H1 (cell line): ENCODE measurements around the gene RAB1B. TPM values are rescaled to one million over a fixed set of nuclear protein-coding genes. Genes with fewer than 3 reads are reported as not detected.

Source experiments
- CTCF ChIA-PET: fragments of 300-600 bp; sonication (Branson Sonifier 250); formaldehyde crosslinking; loops from one replicate; lab custom pipeline; 2021; ENCODE audit not compliant: partially characterized antibody; lab: Charles Lee
- POLR2A ChIA-PET: fragments of 300-600 bp; sonication (Branson Sonifier 250); formaldehyde crosslinking; loops from one replicate; lab custom pipeline; 2021; ENCODE audit warnings: inconsistent platforms; ENCODE audit not compliant: partially characterized antibody; lab: Charles Lee
- DNase-seq, 2 experiments: peaks; one replicate each; pipeline versions ENCODE4 v3.0.0 to v3.0.0-alpha.2; 2010 to 2022; ENCODE audit warnings: low spot score in 2 of 2, low read depth in 1 of 2, mixed read lengths in 1 of 2
- FAIRE-seq: peaks from 2 replicates; lab custom pipeline; 2011; peaks lifted over from hg19 to GRCh38; lab: Jason Lieb, UNC
- H2AFZ ChIP-seq: 2 replicates; pipeline ENCODE4 v1.8.1; 2012; ENCODE audit warnings: low read length, inconsistent platforms
- H2AK5ac ChIP-seq: 2 replicates; pipeline ENCODE4 v1.6.1; 2013; ENCODE audit warnings: low read depth, low read length
- H2BK120ac ChIP-seq: replicated peaks from 2 replicates; pipeline ENCODE3; 2013; ENCODE audit warnings: low read depth, low read length, inconsistent platforms
- H2BK12ac ChIP-seq: 2 replicates; pipeline ENCODE4 v1.6.1; 2013; ENCODE audit warnings: low read depth, low read length
- H2BK15ac ChIP-seq: 2 replicates; pipeline ENCODE4 v1.6.1; 2013; ENCODE audit warnings: low read length
- H2BK20ac ChIP-seq: 2 replicates; pipeline ENCODE4 v1.6.1; 2013; ENCODE audit warnings: low read length
- H2BK5ac ChIP-seq: 2 replicates; pipeline ENCODE4 v1.6.1; 2013; ENCODE audit warnings: low read depth, low read length
- H3K14ac ChIP-seq: 2 replicates; pipeline ENCODE4 v1.6.1; 2013; ENCODE audit warnings: inconsistent platforms; ENCODE audit not compliant: insufficient read length
- H3K18ac ChIP-seq: 2 replicates; pipeline ENCODE4 v1.6.1; 2013; ENCODE audit warnings: low read length; ENCODE audit errors: extremely low read depth
- H3K23ac ChIP-seq: 2 replicates; pipeline ENCODE4 v1.6.1; 2013; ENCODE audit warnings: inconsistent platforms; ENCODE audit not compliant: insufficient read length
- H3K23me2 ChIP-seq: 2 replicates; pipeline ENCODE4 v1.6.1; 2013; ENCODE audit warnings: low read depth, low read length
- H3K27ac ChIP-seq: 2 replicates; pipeline ENCODE4 v1.6.1; 2011; ENCODE audit warnings: low read depth, low read length, inconsistent platforms
- H3K27me3 ChIP-seq, 4 experiments: replicated peaks in 1 of 4; 1 replicate in 1 of 4; 2 replicates in 3 of 4; pipeline versions ENCODE4 v1.6.1 to v1.8.1; 2011 to 2013; ENCODE audit warnings: low read length in 3 of 4, mild to moderate bottlenecking in 3 of 4, inconsistent platforms in 2 of 4, mixed read lengths in 2 of 4, moderate library complexity in 1 of 4; ENCODE audit not compliant: control insufficient read depth in 3 of 4, insufficient read depth in 3 of 4; ENCODE audit errors: extremely low read depth in 1 of 4
- H3K36me3 ChIP-seq, 4 experiments: 2 replicates each; pipeline versions ENCODE4 v1.6.1 to v1.8.1; 2011 to 2013; ENCODE audit warnings: mild to moderate bottlenecking in 4 of 4, low read length in 3 of 4, moderate library complexity in 2 of 4, control low read depth in 1 of 4, inconsistent platforms in 1 of 4; ENCODE audit not compliant: insufficient read depth in 4 of 4, control insufficient read depth in 2 of 4
- H3K4ac ChIP-seq: replicated peaks from 2 replicates; pipeline ENCODE3; 2013; ENCODE audit warnings: low read length, low read depth, mixed read lengths, inconsistent platforms; ENCODE audit not compliant: insufficient read length
- H3K4me1 ChIP-seq, 4 experiments: replicated peaks in 1 of 4; 1 replicate in 1 of 4; 2 replicates in 3 of 4; pipeline versions ENCODE4 v1.6.1 to v1.8.1; 2011 to 2013; ENCODE audit warnings: low read length in 3 of 4, inconsistent platforms in 2 of 4, mixed read lengths in 1 of 4; ENCODE audit not compliant: insufficient read depth in 4 of 4, control insufficient read depth in 3 of 4
- H3K4me2 ChIP-seq, 2 experiments: 2 replicates each; pipeline versions ENCODE4 v1.6.1 to v1.8.1; 2011 to 2013; ENCODE audit warnings: low read depth in 2 of 2, low read length in 2 of 2, control low read depth in 1 of 2, inconsistent platforms in 1 of 2, mild to moderate bottlenecking in 1 of 2; ENCODE audit not compliant: insufficient read depth in 1 of 2
- H3K4me3 ChIP-seq, 4 experiments: fragments of 200-600, 300-600 bp in 1 of 4; sonication (generic), shearing (Covaris generic), sonication (Bioruptor Twin) in 1 of 4; 2 replicates each; pipeline versions ENCODE4 v1.5.1 to v1.8.1; 2011 to 2016; ENCODE audit warnings: low read length in 4 of 4, low read depth in 3 of 4, control low read depth in 2 of 4, inconsistent platforms in 2 of 4, mild to moderate bottlenecking in 2 of 4, mixed read lengths in 1 of 4, moderate library complexity in 1 of 4; ENCODE audit not compliant: insufficient read depth in 2 of 4; ENCODE audit errors: extremely low read depth in 1 of 4
- H3K56ac ChIP-seq: replicated peaks from 2 replicates; pipeline ENCODE3; 2013; ENCODE audit warnings: low read depth, mild to moderate bottlenecking, mixed read lengths, low read length, inconsistent platforms; ENCODE audit not compliant: insufficient read length
- H3K79me1 ChIP-seq: 2 replicates; pipeline ENCODE4 v1.6.1; 2013; ENCODE audit warnings: low read depth, low read length, control low read depth
- H3K79me2 ChIP-seq, 2 experiments: 2 replicates each; pipeline versions ENCODE4 v1.6.1 to v1.8.1; 2012 to 2013; ENCODE audit warnings: low read length in 2 of 2, mild to moderate bottlenecking in 2 of 2, inconsistent platforms in 1 of 2; ENCODE audit not compliant: insufficient read depth in 2 of 2, control insufficient read depth in 1 of 2
- H3K9ac ChIP-seq, 4 experiments: replicated peaks in 1 of 4; 1 replicate in 1 of 4; 2 replicates in 3 of 4; pipeline versions ENCODE4 v1.6.1 to v1.8.1; 2011 to 2013; ENCODE audit warnings: low read depth in 3 of 4, low read length in 3 of 4, control low read depth in 2 of 4, mild to moderate bottlenecking in 2 of 4, moderate library complexity in 2 of 4, inconsistent platforms in 1 of 4; ENCODE audit errors: extremely low read depth in 1 of 4
- H3K9me3 ChIP-seq, 2 experiments: 2 replicates each; pipeline versions ENCODE4 v1.6.1 to v1.8.1; 2012 to 2013; ENCODE audit warnings: mild to moderate bottlenecking in 2 of 2, moderate library complexity in 2 of 2, control low read depth in 1 of 2, inconsistent platforms in 1 of 2, low read depth in 1 of 2, low read length in 1 of 2, mixed read lengths in 1 of 2; ENCODE audit not compliant: insufficient read depth in 2 of 2
- H4K20me1 ChIP-seq, 2 experiments: replicated peaks in 1 of 2; 2 replicates each; pipeline versions ENCODE3 to v1.8.1; 2011 to 2013; ENCODE audit warnings: inconsistent platforms in 2 of 2, low read length in 2 of 2, mild to moderate bottlenecking in 1 of 2; ENCODE audit not compliant: insufficient read depth in 2 of 2, control insufficient read depth in 1 of 2
- H4K5ac ChIP-seq: 2 replicates; pipeline ENCODE4 v1.6.1; 2013; ENCODE audit warnings: low read length, low read depth, mixed read lengths, inconsistent platforms; ENCODE audit not compliant: insufficient read length
- H4K8ac ChIP-seq: 2 replicates; pipeline ENCODE4 v1.8.0; 2013; ENCODE audit warnings: mild to moderate bottlenecking, moderate library complexity, low read length, inconsistent platforms; ENCODE audit not compliant: insufficient read depth; ENCODE audit errors: extremely low read depth
- H4K91ac ChIP-seq: replicated peaks from 2 replicates; pipeline ENCODE3; 2013; ENCODE audit warnings: low read length, mixed read lengths, inconsistent platforms; ENCODE audit not compliant: insufficient read length
- CBX8 ChIP-seq: fragments of 300-800, 300-1000 bp; sonication (generic); IDR thresholded peaks from 2 replicates; pipeline ENCODE4 v1.7.1; 2016; ENCODE audit warnings: low read depth, low read length, borderline replicate concordance
- GTF2F1 ChIP-seq: IDR thresholded peaks from 2 replicates; pipeline ENCODE4 v1.6.1; 2012; ENCODE audit warnings: low read depth, low read length, improper control_type of control experiment, borderline replicate concordance
- JUN ChIP-seq: IDR thresholded peaks from 2 replicates; pipeline ENCODE4 v1.6.1; 2011; ENCODE audit warnings: low read depth, mild to moderate bottlenecking, improper control_type of control experiment, low read length
- KDM5A ChIP-seq: fragments of 200-600 bp; IDR thresholded peaks from 2 replicates; pipeline ENCODE4 v1.7.1; 2012; ENCODE audit warnings: mild to moderate bottlenecking, low read length, inconsistent platforms, mixed read lengths
- POLR2AphosphoS5 ChIP-seq: IDR thresholded peaks from 2 replicates; pipeline ENCODE4 v1.6.1; 2011; ENCODE audit warnings: low read depth, low read length
- SIRT6 ChIP-seq: IDR thresholded peaks from one replicate; pipeline ENCODE4 v1.7.1; 2012; ENCODE audit warnings: low read length, inconsistent platforms
- SRF ChIP-seq: IDR thresholded peaks from 2 replicates; pipeline ENCODE4 v1.6.1; 2011; ENCODE audit warnings: mild to moderate bottlenecking, low read depth, low read length, moderate library complexity
- TAF7 ChIP-seq: optimal IDR thresholded peaks from 2 replicates; pipeline ENCODE3; 2011; ENCODE audit warnings: low read depth, mild to moderate bottlenecking, inconsistent platforms, low read length, moderate library complexity, borderline replicate concordance
- WGBS, 2 experiments: shearing (Covaris generic) in 1 of 2; methylation state at CpG; one replicate each; pipeline versions ENCODE4 v1.1.6 to v1.1.7; 2013 to 2015; ENCODE audit warnings: low lambda C conversion rate in 2 of 2, mixed read lengths in 2 of 2, inconsistent platforms in 1 of 2, low coverage in 1 of 2, missing lambda C conversion rate in 1 of 2; ENCODE audit not compliant: insufficient replicate concordance in 2 of 2, insufficient coverage in 1 of 2, insufficient read length in 1 of 2; ENCODE audit errors: extremely low coverage in 1 of 2, missing lambda C conversion rate in 1 of 2; 5-methylcytosine and 5-hydroxymethylcytosine counted together
- polyA plus RNA-seq, 7 experiments: library from polyadenylated mRNA; depleted of rRNA in 3 of 7; stranded (reverse) in 5 of 7; unstranded in 2 of 7; fragments of >200 nt in 5 of 7; fragments of 200-250 nt in 2 of 7; gene quantifications; 1 replicate in 5 of 7; 2 replicates in 1 of 7; 4 replicates in 1 of 7; pipeline versions ENCODE4 v1.2.1 to v1.2.3, GENCODE V29; 2011 to 2013; ENCODE audit warnings: missing spikeins in 2 of 7, mixed read lengths in 2 of 7
- total RNA-seq: library from RNA; stranded (reverse); fragmentation: NEBNext Ultra II Directional; extraction: Animal tissue kit (Norgen Biotek cat#: 25700); gene quantifications from 2 replicates; pipeline ENCODE4 v1.2.1, GENCODE V29; 2021
- TF ChIP-seq, protein P1 (sequence below), 3 experiments: IDR thresholded peaks; 1 replicate in 2 of 3; 2 replicates in 1 of 3; pipeline versions ENCODE4 v1.5.1 to v1.6.1; 2011; ENCODE audit warnings: low read length in 3 of 3, mild to moderate bottlenecking in 3 of 3, inconsistent platforms in 2 of 3, low read depth in 1 of 3, moderate library complexity in 1 of 3; ENCODE audit not compliant: insufficient read depth in 1 of 3; ENCODE audit errors: control extremely low read depth in 1 of 3
- TF ChIP-seq, protein P2 (sequence below): IDR thresholded peaks from 2 replicates; pipeline ENCODE4 v1.6.1; 2011; ENCODE audit warnings: low read length, improper control_type of control experiment

RAB1B gene
- total and polyA plus RNA-seq, 2 of the 8 experiments (the other 6 are each of a cell fraction or from before 2014, with no cell fraction given) = 100 to 217 TPM

DNA sequence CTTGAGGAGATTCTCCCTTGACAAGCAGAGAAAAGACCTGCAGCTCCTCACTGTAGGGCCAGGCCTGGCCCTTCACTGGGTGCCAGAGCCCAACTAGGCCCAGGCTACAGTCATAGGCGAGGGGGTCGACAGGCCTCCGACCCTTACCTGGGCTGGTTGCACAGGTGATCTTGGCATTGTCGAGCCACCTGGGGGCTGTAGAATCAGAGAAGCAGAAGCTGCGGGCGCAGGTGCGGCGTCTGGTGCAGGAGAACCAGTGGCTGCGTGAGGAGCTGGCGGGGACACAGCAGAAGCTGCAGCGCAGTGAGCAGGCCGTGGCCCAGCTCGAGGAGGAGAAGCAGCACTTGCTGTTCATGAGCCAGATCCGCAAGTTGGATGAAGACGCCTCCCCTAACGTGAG lies 6.9 kb upstream of the RAB1B start:
- Histone ChIP-seq H2BK120ac (no peak overlapping the region), H3K9ac (no peak overlapping the region), H3K4me3 (no peak overlapping the region), H3K56ac (no peak overlapping the region), H3K27ac (no peak overlapping the region), H3K4me1 (peaks cover 0 to 5% (median 3%) of the 10 kb centered on the region in 4 experiments; a peak in 5 of 7 replicates), H2BK12ac (no peak overlapping the region), H3K9me3 (no peaks in the 10 kb centered on the region), H4K8ac (no peak overlapping the region), H4K5ac (no peak overlapping the region), H2AFZ (no peak overlapping the region), H2BK20ac (no peak overlapping the region), H3K79me2 (peaks cover 0 to 5% of the 10 kb centered on the region in 2 experiments; a peak in 1 of 4 replicates), H3K18ac (no peak overlapping the region), H3K4me2 (no peak overlapping the region), H3K23ac (no peak overlapping the region), H3K14ac (no peak overlapping the region), H4K20me1 (peaks cover 10 to 29% of the 10 kb centered on the region in 2 experiments), H3K23me2 (peaks cover 10% of the 10 kb centered on the region), H3K4ac (no peak overlapping the region), H4K91ac (no peak overlapping the region), H2BK15ac (no peak overlapping the region), H3K36me3 (peaks cover 14 to 27% (median 20%) of the 10 kb centered on the region in 4 experiments; a peak in 7 of 8 replicates), H3K27me3 (0 out of 7 replicates have a peak, but pooled peaks cover 0 to 2% (median 0%) of the 10 kb centered on the region in 4 experiments), H3K79me1 (no peaks in the 10 kb centered on the region; the same call in 1 of the 2 replicates), H2AK5ac (no peak overlapping the region), H2BK5ac (no peak overlapping the region; the same call in 1 of the 2 replicates)
- WGBS, 2 experiments = 93% methylated on average over 16 of the region's 16 CpGs; no CpG with 5 or more reads in 1 of the 2 experiments
- no peak for DNase-seq
- POLR2A ChIA-PET = interaction anchor here (0.8 to 2.1 kb wide), 4 partner anchors 8 to 16 kb away, joined by 3 to 7 read pairs (median 4); partner anchors contain the start of gene CNIH2
- CTCF ChIA-PET = interaction anchor here (0.9 to 2.8 kb wide), 6 partner anchors 9 to 34 kb away, joined by 3 to 7 read pairs (median 4); no protein-coding TSS in a partner anchor
- no peak for FAIRE-seq
- TF ChIP-seq SRF (no peak), GTF2F1 (no peak), SIRT6 (no peak), POLR2AphosphoS5 (no peak), JUN (no peak), CBX8 (no peak), KDM5A (no peak), TAF7 (no peak)
- TF ChIP-seq, protein P1, sequence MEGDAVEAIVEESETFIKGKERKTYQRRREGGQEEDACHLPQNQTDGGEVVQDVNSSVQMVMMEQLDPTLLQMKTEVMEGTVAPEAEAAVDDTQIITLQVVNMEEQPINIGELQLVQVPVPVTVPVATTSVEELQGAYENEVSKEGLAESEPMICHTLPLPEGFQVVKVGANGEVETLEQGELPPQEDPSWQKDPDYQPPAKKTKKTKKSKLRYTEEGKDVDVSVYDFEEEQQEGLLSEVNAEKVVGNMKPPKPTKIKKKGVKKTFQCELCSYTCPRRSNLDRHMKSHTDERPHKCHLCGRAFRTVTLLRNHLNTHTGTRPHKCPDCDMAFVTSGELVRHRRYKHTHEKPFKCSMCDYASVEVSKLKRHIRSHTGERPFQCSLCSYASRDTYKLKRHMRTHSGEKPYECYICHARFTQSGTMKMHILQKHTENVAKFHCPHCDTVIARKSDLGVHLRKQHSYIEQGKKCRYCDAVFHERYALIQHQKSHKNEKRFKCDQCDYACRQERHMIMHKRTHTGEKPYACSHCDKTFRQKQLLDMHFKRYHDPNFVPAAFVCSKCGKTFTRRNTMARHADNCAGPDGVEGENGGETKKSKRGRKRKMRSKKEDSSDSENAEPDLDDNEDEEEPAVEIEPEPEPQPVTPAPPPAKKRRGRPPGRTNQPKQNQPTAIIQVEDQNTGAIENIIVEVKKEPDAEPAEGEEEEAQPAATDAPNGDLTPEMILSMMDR (IDR thresholded peaks at IDR 0.05; ENCODE audit: control extremely low read depth in 1 of 3, insufficient read depth in 1 of 3, low read depth in 1 of 3, low read length in 3 of 3) = no peak
- TF ChIP-seq, protein P2, sequence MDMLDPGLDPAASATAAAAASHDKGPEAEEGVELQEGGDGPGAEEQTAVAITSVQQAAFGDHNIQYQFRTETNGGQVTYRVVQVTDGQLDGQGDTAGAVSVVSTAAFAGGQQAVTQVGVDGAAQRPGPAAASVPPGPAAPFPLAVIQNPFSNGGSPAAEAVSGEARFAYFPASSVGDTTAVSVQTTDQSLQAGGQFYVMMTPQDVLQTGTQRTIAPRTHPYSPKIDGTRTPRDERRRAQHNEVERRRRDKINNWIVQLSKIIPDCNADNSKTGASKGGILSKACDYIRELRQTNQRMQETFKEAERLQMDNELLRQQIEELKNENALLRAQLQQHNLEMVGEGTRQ = no peak
